RCC 7860 (cell line): Measurements from ENCODE around the gene DYNC2H1.
"Not testable (repeated sequence)": the region's sequence is repeated elsewhere in the genome, so short reads cannot be mapped to it uniquely, and the experiment has no call there.

ENCODE experiments used
- DNase-seq: peaks from one replicate; pipeline ENCODE4 v3.0.0-alpha.2; 2015; ENCODE audit warnings: low spot score
- FAIRE-seq: peaks from 2 replicates; lab custom pipeline; 2012; peaks lifted over from hg19 to GRCh38; lab: Jason Lieb, UNC

DYNC2H1 gene

DNA sequence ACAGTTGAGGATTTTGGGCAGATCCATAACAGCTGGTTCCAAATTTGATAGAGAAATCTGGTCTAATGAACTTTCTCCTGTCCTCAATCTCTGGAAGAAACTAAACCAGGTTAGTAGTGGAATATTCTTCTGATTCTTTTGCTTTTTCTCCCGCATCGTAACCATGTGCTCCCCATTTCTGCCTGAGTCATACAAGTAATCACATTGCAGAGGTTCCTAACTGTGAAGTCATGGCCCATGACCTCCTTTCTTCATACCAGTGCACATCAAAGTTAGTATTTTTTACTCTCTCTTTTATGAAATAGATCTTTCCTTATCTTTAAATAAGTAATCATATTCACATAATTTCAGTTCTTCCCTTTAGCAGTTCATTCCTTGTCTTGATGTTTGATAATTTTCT, 249.0 kb downstream of the DYNC2H1 start:
- FAIRE-seq (no peak), DNase-seq (no peak)

DNA sequence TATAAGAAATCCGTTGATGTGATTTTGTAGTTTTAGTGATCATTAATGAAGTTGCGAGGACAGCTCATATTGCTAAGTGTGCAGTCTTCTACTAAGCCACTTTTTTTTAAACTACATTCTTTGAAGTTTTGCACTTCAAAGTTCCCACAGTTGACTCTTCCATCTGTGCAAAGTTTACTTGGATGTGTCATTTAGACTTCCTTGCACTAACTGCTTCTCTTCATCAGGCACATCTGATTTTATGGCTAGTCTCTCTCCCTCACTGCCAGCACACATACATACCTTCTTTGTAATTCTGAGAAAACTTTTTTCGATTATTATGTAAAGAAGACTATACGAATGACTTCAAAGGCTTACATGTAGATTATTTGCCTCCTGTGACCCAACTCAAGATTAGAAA, 250.0 kb downstream of the DYNC2H1 start:
- DNase-seq (no peak), FAIRE-seq (no peak)

DNA sequence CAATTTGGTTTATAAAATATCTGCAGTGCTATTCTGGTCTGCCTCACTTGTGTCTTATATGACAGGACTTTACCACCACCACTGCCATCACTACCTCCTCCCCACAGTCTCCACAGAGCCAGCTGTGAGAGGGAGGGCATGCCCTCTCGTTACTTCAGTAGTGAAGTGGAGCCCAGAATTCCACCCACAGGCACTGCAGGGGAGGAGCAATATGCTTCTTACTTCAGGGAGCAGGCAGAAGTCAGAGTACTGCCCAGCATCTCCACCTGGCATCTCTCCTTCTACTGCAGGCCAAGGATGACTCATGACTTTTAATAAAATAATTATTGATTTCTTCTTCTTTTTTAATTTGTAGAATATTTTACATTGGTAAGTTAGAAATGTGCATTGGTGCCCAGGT, 255.5 kb downstream of the DYNC2H1 start:
- no peak for FAIRE-seq
- no peak for DNase-seq

DNA sequence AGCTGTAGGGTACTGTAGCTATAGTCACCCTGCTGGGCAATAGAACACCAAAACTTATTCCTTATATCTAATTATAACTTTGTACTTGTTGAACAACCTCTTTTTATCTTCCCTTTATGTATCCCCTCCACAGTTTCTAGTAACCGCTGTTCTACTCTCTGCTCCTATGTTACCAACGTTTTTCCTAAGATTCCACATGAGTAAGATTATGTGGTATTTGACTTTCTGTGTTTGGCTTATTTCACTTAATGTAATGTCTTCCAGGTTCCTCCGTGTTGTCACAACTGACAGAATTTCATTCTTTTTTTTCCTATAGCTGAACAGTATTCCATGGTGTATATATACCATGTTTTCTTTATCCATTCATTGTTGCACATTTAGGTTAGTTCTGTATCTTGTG, 258.4 kb downstream of the DYNC2H1 start:
- FAIRE-seq (no peak), DNase-seq (no peak)

DNA sequence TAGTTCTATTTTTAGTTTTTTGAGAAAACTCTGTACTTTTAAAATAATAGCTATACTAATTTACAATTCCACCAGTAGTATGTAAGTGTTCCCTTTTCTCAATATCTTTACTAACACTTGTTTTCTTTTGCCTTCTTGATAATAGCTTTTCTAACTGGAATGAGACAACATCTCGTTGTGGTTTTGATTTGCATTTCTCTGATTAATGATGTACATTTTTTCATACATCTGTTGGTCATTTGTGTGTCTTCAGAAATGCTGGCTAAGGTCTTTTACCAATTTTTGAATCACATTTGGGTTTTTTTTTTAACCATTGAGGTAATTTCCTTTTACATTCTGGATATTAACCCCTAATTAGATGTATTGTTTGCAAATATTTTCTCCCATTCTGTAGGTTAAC, 258.9 kb downstream of the DYNC2H1 start:
- FAIRE-seq (no peak), DNase-seq (no peak)

DNA sequence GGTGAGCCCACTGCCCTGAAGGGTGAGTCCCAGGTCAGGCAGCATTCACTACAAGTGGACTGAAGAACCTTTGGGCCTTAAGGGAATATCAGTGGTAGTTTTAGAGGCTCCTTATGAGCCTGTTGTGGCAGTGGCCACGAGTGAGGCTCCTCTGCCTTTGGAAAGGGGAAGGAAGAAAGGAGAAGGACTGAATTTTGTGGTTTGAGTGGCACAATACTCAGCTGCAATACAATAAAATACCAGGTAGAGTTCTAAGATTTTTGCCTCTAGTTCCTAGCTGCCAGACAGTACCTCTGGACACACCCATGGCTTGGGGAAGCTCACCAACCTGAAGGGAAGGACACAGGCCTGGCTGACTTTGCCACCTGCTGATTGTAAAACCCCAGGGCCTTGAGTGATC, 260.9 kb downstream of the DYNC2H1 start:
- DNase-seq, result no peak

DNA sequence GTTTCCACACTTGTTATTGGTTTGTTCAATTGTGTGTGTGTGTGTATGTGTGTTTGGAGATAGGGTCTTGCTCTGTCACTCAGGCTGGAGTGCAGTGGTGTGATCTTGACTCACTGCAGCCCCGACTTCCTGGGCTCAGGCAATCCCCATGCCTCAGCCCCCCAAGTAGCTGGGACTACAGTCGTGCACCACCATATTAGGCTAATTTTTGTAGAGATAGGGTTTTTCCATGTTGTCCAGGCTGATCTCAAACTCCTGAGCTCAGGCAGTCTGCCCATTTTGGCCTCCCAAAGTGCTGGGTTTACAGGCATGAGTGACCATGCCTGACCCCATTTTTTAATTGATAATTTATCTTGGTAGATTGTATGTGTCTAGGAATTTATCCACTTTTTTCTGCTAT, 263.7 kb downstream of the DYNC2H1 start:
- no peak for FAIRE-seq
- DNase-seq, result no peak

More for the DNA sequence above, 260.9 kb downstream of the DYNC2H1 start:
- no peak for FAIRE-seq

DNA sequence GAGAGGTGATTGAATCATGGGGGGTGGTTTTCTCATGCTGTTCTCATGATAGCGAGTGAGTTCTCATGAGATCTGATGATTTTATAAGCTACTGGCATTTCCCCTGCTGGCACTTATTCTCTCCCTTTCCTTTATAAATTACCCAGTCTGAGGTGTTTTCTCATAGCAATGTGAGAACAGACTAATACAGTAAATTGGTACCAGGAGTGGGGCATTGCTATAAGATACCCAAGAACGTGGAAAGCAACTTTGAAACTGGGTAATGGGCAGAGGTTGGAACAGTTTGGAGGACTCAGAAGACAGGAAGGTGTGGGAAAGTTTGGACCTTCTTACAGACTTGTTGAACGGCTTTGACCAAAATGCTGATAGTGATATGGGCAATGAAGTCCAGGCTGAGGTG, 265.0 kb downstream of the DYNC2H1 start:
- DNase-seq, FAIRE-seq: not testable (repeated sequence)

DNA sequence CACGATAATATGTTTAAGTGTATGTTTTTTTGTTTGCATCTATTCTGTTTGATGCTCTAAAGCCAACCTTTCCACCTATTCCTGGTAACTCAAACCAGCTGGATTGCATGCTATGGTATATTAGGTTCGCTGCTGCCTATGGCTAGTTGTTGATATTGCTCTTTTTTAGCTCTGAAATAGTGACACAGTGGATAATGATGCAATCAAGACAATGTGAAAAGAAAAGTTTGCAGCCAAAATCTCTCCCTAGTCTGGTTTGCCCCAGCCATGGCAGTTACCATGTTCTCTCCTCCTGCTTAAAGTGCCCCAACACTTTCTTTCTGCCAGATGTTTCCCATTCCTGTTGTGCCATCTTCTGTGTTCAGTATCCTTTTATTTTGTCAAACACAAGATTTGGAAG, 269.7 kb downstream of the DYNC2H1 start:
- no peak for FAIRE-seq
- no peak for DNase-seq

DNA sequence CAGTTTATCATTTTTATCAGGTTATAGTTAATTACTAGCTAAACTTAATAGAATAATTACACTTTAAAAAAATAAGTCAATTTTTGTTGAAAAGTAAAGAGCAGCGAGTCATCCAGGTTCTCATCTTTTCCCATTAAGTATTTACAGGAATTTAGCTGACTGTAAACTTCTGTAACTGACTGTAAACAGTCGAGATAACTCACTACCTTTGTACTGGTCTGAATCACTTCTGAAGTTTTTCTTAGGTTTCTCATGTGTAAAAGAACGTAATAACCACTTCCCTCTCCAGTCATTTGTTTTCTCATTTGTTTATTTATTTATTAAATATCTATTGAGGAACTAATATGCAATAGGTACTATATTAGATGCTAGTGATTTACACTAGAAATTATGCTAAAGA, 270.8 kb downstream of the DYNC2H1 start:
- DNase-seq (no peak), FAIRE-seq (no peak)

DNA sequence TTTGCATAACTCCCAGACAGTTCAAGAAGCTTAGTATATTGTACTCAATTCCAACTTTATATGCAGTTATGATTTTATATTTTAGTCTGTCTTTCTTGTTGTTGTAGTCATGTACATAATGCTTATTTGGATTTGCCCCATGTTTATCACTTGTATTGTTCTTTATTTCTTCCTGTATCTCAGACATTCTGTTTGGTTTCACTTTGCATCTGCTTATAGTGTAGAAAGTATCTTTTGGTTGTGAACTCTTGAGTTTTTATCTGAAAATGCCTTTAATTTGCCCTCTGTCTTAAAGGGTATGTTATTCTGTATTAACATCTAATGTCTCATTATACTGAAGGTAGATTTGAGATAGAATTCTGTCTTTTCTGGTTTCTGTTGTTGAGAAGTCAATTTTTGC, 275.4 kb downstream of the DYNC2H1 start:
- no peak for FAIRE-seq
- no peak for DNase-seq

DNA sequence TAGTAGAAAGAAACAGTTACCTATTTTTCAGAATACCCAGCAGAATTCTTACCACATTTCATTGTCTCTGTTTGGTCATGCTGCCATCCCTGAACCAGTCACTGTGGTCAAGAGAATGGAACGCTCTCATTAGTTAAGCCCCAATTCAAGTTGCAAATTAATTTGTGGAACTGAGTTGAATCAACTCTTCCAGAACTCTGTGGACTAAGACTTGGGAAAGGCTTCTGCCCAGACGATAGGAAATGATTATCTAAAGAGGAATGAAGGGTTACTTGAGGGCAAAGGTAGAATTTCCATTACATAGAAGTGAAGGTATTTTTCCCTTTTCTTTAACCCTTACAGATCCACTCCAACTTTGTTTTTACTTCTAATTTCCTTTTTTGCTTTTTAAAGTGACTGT, 286.4 kb downstream of the DYNC2H1 start:
- DNase-seq, result peak; percentile 71
- peak; percentile 94 for FAIRE-seq

DNA sequence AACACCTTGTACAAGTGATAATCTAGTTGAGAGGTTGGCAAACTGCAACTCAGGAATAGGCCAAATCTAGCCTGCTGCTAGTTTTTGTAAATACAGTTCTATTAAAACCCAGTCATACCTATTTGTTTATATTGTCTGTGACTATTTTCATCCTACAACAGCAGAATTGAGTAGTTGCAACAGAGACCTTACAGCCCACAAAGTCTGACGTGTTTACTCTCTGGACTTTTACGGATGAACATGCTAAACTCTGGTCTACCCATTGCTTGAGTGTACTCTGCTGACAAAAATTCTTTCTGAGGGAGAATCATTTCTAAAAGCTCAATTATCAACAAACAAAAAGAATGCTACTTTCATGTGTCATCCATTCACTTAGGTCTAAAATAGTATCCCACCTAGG, 287.0 kb downstream of the DYNC2H1 start:
- FAIRE-seq (no peak), DNase-seq (no peak)

DNA sequence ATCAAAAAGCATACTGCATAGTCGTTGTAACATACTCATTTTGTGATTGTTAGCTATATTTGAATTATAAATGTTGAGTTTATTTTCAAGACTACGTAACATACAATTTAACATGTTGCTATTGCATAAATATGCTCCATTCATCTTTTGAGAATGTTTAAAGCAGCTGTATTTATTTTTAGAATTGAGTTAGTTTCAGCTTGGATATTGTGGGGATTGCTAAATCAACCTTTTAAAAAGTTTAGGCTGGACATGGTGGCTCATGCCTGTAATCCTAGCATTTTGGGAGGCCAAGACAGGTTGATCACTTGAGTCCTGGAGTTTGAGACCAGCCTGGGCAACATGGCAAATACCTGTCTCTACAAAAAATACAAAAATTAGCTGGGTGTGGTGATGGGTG, 288.1 kb downstream of the DYNC2H1 start:
- no peak for FAIRE-seq
- DNase-seq, result no peak

DNA sequence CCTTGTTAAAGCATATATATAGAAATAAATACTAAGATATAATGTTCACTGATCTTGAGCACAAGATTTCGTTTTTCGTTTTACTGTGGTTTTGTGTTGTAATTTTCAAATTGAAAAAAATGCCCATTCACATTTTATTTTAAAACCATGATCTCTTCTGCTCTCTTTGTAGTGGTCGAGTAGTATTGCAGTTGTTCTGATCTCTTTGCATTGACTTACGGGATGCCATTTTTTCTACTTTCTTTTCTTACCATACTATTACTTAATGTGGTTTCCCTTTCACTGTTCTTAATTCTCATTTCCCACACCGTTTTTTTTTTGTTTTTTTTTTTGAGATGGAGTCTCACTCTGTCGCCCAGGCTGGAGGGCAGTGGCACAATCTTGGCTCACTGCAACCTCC, 289.6 kb downstream of the DYNC2H1 start:
- FAIRE-seq (no peak), DNase-seq (no peak)

DNA sequence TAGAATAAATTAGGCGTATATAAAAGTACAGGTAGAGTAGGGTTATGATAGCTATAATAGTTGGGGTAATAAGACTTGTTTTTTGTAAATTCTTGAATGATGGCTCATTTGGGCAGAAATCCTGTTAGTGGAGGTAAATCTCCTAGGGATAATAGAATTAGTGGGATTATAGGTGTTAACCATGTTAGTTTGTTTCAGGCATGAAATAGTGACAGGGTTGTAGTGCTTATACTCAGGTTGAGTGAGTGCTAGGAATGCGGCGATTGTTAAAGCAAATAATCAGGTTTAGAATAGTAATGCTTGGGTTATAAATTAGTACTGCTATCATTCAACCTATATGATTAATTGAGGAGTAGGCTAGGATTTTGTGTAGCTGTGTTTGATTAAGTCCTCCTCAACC, 297.1 kb downstream of the DYNC2H1 start:
- DNase-seq (no peak), FAIRE-seq (no peak)

DNA sequence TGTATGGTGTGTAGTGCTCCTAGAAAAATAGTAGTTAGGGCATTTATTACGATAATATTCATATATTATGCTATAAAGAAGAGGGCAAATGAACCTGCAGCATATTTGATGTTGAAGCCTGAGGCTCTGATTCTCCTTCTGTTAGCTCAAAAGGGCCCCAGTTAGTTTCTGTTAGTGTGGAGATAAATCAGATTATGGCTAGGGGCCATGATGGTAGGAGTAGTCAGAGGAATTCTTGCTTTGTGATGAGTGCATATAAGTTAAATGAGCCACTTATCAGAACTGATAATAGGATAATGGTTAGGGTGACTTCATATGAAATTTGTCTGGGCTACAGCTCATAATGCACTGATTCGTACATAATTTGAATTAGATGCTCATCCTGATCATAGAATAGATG, 298.4 kb downstream of the DYNC2H1 start:
- no peak for DNase-seq
- no peak for FAIRE-seq

DNA sequence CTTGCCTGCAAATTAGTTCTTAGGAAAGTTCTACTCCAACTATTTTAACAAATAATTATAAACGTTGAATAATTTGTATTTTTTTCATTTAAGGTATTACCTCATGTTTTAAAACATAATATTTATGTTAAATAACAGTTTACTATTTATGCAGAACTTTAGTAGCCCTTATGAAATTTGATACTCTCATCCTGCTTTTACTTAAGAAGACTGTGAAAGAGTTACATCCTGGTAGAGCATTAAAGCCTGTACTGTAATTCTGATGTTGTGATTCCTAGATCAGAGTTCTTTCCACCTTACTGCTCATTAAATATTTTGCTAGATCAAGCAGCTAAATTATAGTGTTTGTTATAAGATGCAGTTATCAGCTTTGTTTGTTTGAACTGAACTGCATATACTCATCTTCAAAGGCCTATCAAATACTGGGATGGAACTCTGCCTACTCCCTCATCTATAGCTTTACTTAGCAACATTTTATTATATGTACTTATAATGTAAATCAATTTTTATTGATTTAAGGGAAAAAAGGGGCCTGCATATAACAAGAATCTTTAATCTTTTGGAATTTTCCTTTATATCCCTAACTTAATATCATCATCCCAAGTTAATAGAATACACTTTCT, 304.2 kb downstream of the DYNC2H1 start:
- DNase-seq, result no peak
- no peak for FAIRE-seq

DNA sequence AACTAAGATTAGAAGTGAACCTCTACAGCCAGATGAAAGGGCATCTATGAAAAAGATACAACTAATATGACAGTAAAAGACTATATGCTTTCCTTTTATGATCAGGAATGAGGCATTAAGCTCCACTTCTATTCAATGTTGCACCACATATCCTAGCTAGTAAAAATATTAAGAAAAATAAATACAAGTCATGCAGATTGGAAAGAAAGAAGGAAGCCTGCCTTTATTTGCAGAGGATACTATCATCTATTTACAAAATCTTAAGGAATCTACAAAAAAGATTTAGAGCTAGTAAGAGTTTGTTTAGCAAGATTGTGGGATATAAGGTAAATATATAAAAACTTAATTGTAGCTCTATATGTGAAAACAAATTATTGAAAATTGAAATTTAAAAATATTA, 308.8 kb downstream of the DYNC2H1 start:
- DNase-seq (no peak), FAIRE-seq (no peak)

DNA sequence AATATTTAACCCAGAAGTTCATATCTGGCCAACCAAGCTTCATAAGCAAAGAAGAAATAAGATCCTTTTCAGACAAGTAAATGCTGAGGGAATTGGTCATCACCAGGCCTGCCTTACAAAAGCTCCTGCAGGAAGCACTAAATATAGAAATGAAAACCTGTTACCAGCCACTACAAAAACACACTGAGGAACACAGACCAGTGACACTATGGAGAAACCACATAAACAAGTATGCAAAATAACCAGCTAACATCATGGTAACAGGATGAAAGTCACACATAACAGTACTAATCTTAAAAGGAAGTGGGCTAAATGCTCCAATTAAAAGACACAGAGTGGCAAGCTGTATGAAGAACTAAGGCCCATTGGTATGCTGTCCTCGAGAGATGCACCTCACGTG, 311.4 kb downstream of the DYNC2H1 start:
- DNase-seq, result no peak

DNA sequence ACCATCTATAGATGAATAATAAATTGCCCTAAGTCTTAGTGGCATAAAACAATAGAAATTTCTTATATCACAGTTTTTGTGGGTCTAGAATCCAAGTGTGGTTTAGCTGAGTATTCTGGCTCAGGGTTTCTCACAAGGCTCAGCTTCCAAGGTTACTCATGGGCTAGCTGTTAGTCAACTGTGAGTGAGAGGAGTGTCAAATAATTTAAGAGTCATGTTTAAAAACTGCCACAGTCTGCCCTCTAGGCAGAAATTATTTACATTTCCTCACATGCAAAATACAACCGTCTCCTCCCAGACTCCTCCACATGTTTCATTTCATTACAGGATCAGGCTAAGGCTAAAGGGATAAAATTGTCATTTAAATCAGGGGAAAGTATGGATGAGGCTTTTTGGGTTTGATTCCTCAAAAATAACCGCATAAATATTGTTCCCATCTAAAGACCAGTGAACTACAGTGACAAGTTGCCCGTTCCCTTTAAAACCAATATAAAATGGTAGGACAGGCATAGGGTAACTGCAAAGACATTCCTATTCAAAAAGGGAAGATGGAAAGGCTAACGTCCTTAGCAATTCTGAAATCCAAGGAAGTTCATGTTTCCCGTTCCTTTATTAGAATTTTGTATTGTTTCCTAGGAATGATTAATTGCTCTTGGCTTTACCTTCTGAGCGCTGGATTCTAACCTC, 324.3 kb downstream of the DYNC2H1 start:
- FAIRE-seq, result peak; percentile 67
- peak; percentile 40 for DNase-seq

More for the DNA sequence above, 311.4 kb downstream of the DYNC2H1 start:
- no peak for FAIRE-seq

DNA sequence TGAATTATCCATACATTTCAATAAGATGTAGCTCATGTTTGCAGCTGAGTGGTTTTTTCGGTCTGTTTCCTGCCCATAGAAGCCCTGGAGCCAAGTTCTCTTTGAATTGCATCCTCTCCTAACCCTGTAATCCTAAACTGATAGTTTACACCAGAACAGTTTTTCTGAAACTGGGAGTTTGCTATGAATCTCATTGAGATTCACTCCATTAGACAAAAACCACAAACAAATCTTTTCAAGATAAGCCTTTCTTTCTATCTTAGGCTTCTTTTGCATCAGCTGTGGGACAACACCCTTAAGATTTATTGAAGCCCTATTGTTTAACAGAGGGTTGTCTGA, 324.8 kb downstream of the DYNC2H1 start:
- FAIRE-seq, result no peak
- no peak for DNase-seq
